GM19438 (cell line): ENCODE data around the gene AOC1.

Experiments used
- ATAC-seq: cut with Tn5 transposase; IDR thresholded peaks from one replicate; pipeline ENCODE4 v1.9.1; 2021; ENCODE audit warnings: low read depth; ENCODE audit not compliant: unreplicated experiment

The AOC1 gene

GRCh38 chr7:150835019-150835418 lies 17.3 kb upstream of the AOC1 start:
- no peak for ATAC-seq

GRCh38 chr7:150835702-150836280 lies 16.5 kb upstream of the AOC1 start:
- no peak for ATAC-seq

GRCh38 chr7:150838965-150839650 lies 13.2 kb upstream of the AOC1 start:
- no peak for ATAC-seq

- ATAC-seq, result no peak
These were observed 10.3 kb upstream of the AOC1 start for GRCh38 chr7:150842018-150842417.

GRCh38 chr7:150842716-150843115 lies 9.6 kb upstream of the AOC1 start:
- no peak for ATAC-seq

DNA sequence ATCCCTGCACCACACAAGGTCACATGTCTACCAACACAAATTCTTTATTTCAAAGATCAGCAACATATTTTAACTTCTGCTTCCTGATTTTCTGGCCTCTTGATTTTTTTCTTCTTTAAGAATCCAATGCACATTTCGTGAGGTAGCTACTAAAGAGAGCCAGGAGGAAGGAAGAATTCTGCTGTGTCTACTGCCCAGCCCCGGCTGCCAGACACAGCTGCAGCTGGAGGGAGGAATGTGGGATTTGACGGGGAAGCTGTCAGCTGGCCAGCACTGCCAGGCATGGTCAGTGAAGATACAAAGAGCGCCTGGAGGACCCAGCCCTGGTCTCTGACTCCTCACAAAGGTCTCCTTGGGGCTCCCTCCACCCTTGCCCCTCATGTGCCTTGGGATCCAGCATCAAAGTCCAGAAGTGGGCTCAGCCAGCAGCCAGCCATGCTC lies 6.9 kb upstream of the AOC1 start:
- no peak for ATAC-seq

GRCh38 chr7:150846291-150847115 lies 5.8 kb upstream of the AOC1 start:
- no peak for ATAC-seq

- ATAC-seq, result no peak
These were observed 4.8 kb upstream of the AOC1 start for GRCh38 chr7:150847536-150847935.

DNA sequence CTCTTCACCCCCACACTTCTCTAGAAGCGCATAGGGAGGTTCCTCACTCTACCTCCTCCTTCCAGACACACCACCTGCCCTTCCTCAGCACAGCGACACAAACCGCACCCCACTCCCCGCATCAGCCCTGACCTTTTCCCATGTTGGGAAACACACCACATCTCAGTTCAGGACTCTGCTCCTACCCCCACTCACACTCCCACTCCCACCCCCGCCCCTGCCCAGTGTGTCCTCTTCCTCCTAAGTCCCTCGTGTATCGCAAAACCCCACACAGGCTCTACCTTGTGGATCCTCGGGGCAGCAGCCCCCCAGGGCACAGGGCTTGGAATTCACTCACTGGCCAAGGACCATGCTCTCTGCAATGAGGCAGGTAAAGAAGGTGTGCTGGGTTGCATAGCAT lies 4.2 kb upstream of the AOC1 start:
- no peak for ATAC-seq

- ATAC-seq, result no peak
These were observed 3.7 kb upstream of the AOC1 start for GRCh38 chr7:150848561-150849115.

DNA sequence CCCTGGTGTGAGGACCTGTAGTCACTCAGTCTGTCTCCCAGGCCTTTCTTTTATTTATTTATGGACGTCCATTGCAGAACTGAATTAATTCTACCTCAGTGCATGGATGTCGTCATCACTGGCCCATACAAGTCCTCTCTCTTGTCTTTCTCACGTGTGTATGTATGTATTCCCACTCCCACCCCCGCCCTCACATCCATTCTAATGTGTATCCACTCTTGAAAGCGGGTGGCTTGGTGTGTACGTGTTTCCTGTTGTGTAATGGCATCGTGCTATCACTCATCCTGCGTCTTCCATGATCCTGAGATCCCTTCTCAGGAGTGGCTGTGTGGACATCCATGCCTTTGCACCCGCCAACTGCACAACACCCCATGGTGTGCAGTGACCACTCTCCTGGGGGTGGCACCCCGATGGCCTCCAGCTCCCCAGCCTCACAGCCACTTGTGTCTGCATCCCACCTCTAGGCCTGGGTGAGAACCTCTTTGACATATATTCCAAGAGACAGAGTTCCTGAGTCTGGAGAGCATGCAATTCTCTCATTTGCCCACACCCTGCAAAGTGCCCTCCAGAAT lies 3.0 kb upstream of the AOC1 start:
- no peak for ATAC-seq

GRCh38 chr7:150850273-150850672 lies 2.0 kb upstream of the AOC1 start:
- no peak for ATAC-seq

DNA sequence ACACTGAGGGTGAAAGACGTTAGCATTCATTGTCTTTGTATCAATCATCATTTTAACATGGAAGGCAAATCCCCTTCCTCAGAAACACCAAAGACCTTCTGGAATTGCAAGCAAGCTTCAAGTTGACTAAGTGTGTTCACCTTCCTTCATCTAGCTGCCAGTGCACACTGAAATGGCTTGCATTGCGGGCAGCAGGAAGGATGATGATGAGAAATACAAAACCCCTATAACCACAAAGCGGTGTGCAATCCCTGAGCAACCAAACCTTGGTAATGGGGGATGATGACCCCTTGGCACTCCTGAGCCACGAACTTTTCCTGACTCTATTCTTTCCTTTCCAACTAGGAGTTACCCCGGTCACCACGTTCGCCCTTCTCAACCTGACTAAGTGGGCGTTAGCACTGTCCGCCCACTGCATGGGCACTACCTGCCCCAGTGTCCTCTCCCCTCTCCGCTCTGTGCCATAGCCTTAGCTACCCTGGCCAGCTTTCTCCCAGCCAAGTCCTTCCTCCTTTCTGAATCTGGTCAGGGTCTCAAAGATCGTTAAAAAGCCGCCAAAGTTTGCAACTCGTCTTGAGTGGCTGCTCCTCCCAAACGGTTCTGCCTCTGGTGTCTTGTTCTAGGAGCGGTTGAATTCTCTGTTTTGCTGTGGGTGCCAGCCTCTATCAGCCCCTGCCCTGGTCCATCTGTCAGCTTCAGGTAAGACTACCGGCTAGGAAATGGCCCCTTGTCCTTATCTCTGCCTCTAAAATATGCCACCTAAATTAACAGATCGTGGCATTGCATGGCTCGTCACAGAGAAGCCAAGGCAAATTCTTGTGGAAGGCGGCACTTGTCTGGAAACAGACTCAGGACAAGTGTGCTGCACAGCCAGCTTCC lies 586 bp upstream of the AOC1 start:
- ATAC-seq, result no peak

- no peak for ATAC-seq
These were observed 2.0 kb downstream of the AOC1 start for GRCh38 chr7:150854066-150855000.

- ATAC-seq, result no peak
These were observed 2.7 kb downstream of the AOC1 start for GRCh38 chr7:150855046-150855445.

DNA sequence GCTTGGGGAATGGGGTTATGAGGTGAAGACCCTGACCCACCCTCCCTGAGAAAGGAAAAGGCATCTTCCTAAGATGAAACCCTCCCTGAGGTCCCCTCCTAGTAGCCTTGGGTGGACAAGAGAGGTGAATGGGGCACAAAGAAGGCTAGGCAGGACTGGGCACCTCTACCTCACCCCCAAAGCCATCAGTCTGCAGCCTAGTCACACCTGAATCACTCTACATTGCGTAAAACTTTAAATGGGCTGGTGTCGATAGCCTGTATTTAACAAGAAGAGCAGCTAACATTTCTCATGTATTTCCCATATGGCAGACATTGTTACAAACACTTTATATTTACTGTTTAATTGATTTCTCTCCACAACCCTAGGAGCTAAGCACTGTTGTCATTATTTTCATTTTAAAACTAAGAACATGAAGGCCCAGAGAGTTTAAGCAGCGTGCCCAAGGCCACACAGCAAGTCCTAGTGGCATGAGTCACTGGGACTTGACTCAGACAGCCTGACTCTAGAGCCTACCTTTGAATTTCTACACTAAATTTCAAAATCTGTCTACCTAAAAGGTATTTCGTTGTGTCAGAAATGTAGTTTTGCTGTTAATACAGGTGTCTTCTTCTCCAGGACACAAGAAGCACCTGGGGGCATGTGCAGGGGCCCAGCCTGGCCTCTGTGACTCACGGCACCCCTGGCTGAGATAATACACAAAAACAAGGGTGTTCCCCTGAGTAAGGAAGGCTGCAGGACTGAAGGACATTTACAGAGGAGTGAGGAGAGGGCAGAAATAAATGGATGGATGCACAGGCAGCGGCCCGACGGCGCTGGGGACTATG lies 3.4 kb downstream of the AOC1 start:
- no peak for ATAC-seq

GRCh38 chr7:150856303-150857275 lies 4.3 kb downstream of the AOC1 start:
- no peak for ATAC-seq
